Measurements from ENCODE around the gene KRABD2.

KRABD2 gene

GRCh38 chr17:8376271-8377067 is at the start of gene KRABD2:
TSS of gene KRABD2 (minus strand) at chr17:8376704.
- Histone ChIP-seq H3K9ac (ENCODE audit: low read length) (peak within 1 kb of the TSS; percentile 93), H3K36me3 (ENCODE audit: control insufficient read depth, insufficient read depth, low read length, severe bottlenecking) (peaks cover 48% of the 10 kb centered on the region)
- peak; percentile 95 for DNase-seq (ENCODE audit: low read depth)

GRCh38 chr17:8421571-8421970 is 45.1 kb upstream of the KRABD2 start:
- Histone ChIP-seq H3K36me3 (ENCODE audit: control insufficient read depth, insufficient read depth, low read length, severe bottlenecking) (no peaks in the 10 kb centered on the region), H3K9me3 (ENCODE audit: control insufficient read depth, low read length) (peaks cover 4% of the 10 kb centered on the region), H3K9ac (ENCODE audit: low read length) (no peak overlapping the region), H3K4me3 (ENCODE audit: low read length) (no peak overlapping the region), H3K27me3 (replicated peaks; ENCODE audit: control insufficient read depth, insufficient read depth, low read length) (no peaks in the 10 kb centered on the region), H3K4me1 (ENCODE audit: control insufficient read depth, insufficient read depth, low read length) (peaks cover 17% of the 10 kb centered on the region)
- DNase-seq (ENCODE audit: low read depth), result no peak

More at GRCh38 chr17:8376271-8377067, at the start of gene KRABD2:
- no peaks in the 10 kb centered on the region for H3K27me3 ChIP-seq (replicated peaks; ENCODE audit: control insufficient read depth, insufficient read depth, low read length)
- no peaks in the 10 kb centered on the region for H3K9me3 ChIP-seq (ENCODE audit: control insufficient read depth, low read length)
- H3K4me1 ChIP-seq (ENCODE audit: control insufficient read depth, insufficient read depth, low read length), result peaks cover 34% of the 10 kb centered on the region
- peak within 1 kb of the TSS; percentile 91 for H3K4me3 ChIP-seq (ENCODE audit: low read length)

GRCh38 chr17:8420041-8420934 is 43.8 kb upstream of the KRABD2 start:
- H3K27me3 ChIP-seq (replicated peaks; ENCODE audit: control insufficient read depth, insufficient read depth, low read length), result no peaks in the 10 kb centered on the region
- no peak for DNase-seq (ENCODE audit: low read depth)
- no peaks in the 10 kb centered on the region for H3K36me3 ChIP-seq (ENCODE audit: control insufficient read depth, insufficient read depth, low read length, severe bottlenecking)
- peaks cover 7% of the 10 kb centered on the region for H3K9me3 ChIP-seq (ENCODE audit: control insufficient read depth, low read length)
- H3K4me3 ChIP-seq (ENCODE audit: low read length), result no peak overlapping the region
- H3K4me1 ChIP-seq (ENCODE audit: control insufficient read depth, insufficient read depth, low read length), result peaks cover 17% of the 10 kb centered on the region
- no peak overlapping the region for H3K9ac ChIP-seq (ENCODE audit: low read length)

- H3K4me1 ChIP-seq (ENCODE audit: control insufficient read depth, insufficient read depth, low read length), result peaks cover 17% of the 10 kb centered on the region
- DNase-seq (ENCODE audit: low read depth), result no peak
- peaks cover 7% of the 10 kb centered on the region for H3K9me3 ChIP-seq (ENCODE audit: control insufficient read depth, low read length)
- H3K9ac ChIP-seq (ENCODE audit: low read length), result no peak overlapping the region
- H3K27me3 ChIP-seq (replicated peaks; ENCODE audit: control insufficient read depth, insufficient read depth, low read length), result no peaks in the 10 kb centered on the region
- H3K4me3 ChIP-seq (ENCODE audit: low read length), result no peak overlapping the region
- no peaks in the 10 kb centered on the region for H3K36me3 ChIP-seq (ENCODE audit: control insufficient read depth, insufficient read depth, low read length, severe bottlenecking)
These were observed 42.8 kb upstream of the KRABD2 start for GRCh38 chr17:8419305-8419704.

- Histone ChIP-seq H3K9me3 (ENCODE audit: control insufficient read depth, low read length) (peaks cover 7% of the 10 kb centered on the region), H3K9ac (ENCODE audit: low read length) (no peak overlapping the region), H3K36me3 (ENCODE audit: control insufficient read depth, insufficient read depth, low read length, severe bottlenecking) (no peaks in the 10 kb centered on the region), H3K4me1 (ENCODE audit: control insufficient read depth, insufficient read depth, low read length) (peaks cover 17% of the 10 kb centered on the region), H3K27me3 (replicated peaks; ENCODE audit: control insufficient read depth, insufficient read depth, low read length) (no peaks in the 10 kb centered on the region), H3K4me3 (ENCODE audit: low read length) (no peak overlapping the region)
- DNase-seq (ENCODE audit: low read depth), result no peak
These were observed 42.0 kb upstream of the KRABD2 start for GRCh38 chr17:8418471-8418870.

GRCh38 chr17:8417806-8418205 is 41.3 kb upstream of the KRABD2 start:
- H3K9me3 ChIP-seq (ENCODE audit: control insufficient read depth, low read length), result peaks cover 7% of the 10 kb centered on the region
- no peak for DNase-seq (ENCODE audit: low read depth)
- no peaks in the 10 kb centered on the region for H3K27me3 ChIP-seq (replicated peaks; ENCODE audit: control insufficient read depth, insufficient read depth, low read length)
- no peak overlapping the region for H3K4me3 ChIP-seq (ENCODE audit: low read length)
- H3K4me1 ChIP-seq (ENCODE audit: control insufficient read depth, insufficient read depth, low read length), result peaks cover 17% of the 10 kb centered on the region
- H3K36me3 ChIP-seq (ENCODE audit: control insufficient read depth, insufficient read depth, low read length, severe bottlenecking), result no peaks in the 10 kb centered on the region
- no peak overlapping the region for H3K9ac ChIP-seq (ENCODE audit: low read length)

GRCh38 chr17:8413938-8414337 is 37.4 kb upstream of the KRABD2 start:
- peaks cover 3% of the 10 kb centered on the region for H3K4me1 ChIP-seq (ENCODE audit: control insufficient read depth, insufficient read depth, low read length)
- H3K9me3 ChIP-seq (ENCODE audit: control insufficient read depth, low read length), result peaks cover 7% of the 10 kb centered on the region
- no peak for DNase-seq (ENCODE audit: low read depth)

GRCh38 chr17:8413328-8413727 is 36.8 kb upstream of the KRABD2 start:
- H3K4me1 ChIP-seq (ENCODE audit: control insufficient read depth, insufficient read depth, low read length), result peaks cover 3% of the 10 kb centered on the region
- no peak overlapping the region for H3K9ac ChIP-seq (ENCODE audit: low read length)
- no peak overlapping the region for H3K4me3 ChIP-seq (ENCODE audit: low read length)
- peaks cover 7% of the 10 kb centered on the region for H3K9me3 ChIP-seq (ENCODE audit: control insufficient read depth, low read length)
- no peaks in the 10 kb centered on the region for H3K27me3 ChIP-seq (replicated peaks; ENCODE audit: control insufficient read depth, insufficient read depth, low read length)
- no peak for DNase-seq (ENCODE audit: low read depth)
- no peaks in the 10 kb centered on the region for H3K36me3 ChIP-seq (ENCODE audit: control insufficient read depth, insufficient read depth, low read length, severe bottlenecking)

More at GRCh38 chr17:8413938-8414337, 37.4 kb upstream of the KRABD2 start:
- Histone ChIP-seq H3K27me3 (replicated peaks; ENCODE audit: control insufficient read depth, insufficient read depth, low read length) (no peaks in the 10 kb centered on the region), H3K4me3 (ENCODE audit: low read length) (no peak overlapping the region), H3K36me3 (ENCODE audit: control insufficient read depth, insufficient read depth, low read length, severe bottlenecking) (no peaks in the 10 kb centered on the region), H3K9ac (ENCODE audit: low read length) (no peak overlapping the region)

GRCh38 chr17:8412089-8412488 is 35.6 kb upstream of the KRABD2 start:
- no peak overlapping the region for H3K4me3 ChIP-seq (ENCODE audit: low read length)
- DNase-seq (ENCODE audit: low read depth), result no peak
- no peaks in the 10 kb centered on the region for H3K36me3 ChIP-seq (ENCODE audit: control insufficient read depth, insufficient read depth, low read length, severe bottlenecking)
- H3K27me3 ChIP-seq (replicated peaks; ENCODE audit: control insufficient read depth, insufficient read depth, low read length), result no peaks in the 10 kb centered on the region
- H3K4me1 ChIP-seq (ENCODE audit: control insufficient read depth, insufficient read depth, low read length), result peaks cover 3% of the 10 kb centered on the region
- peaks cover 7% of the 10 kb centered on the region for H3K9me3 ChIP-seq (ENCODE audit: control insufficient read depth, low read length)
- no peak overlapping the region for H3K9ac ChIP-seq (ENCODE audit: low read length)

- no peak for DNase-seq (ENCODE audit: low read depth)
- Histone ChIP-seq H3K4me1 (ENCODE audit: control insufficient read depth, insufficient read depth, low read length) (peaks cover 3% of the 10 kb centered on the region), H3K9ac (ENCODE audit: low read length) (no peak overlapping the region), H3K36me3 (ENCODE audit: control insufficient read depth, insufficient read depth, low read length, severe bottlenecking) (no peaks in the 10 kb centered on the region), H3K9me3 (ENCODE audit: control insufficient read depth, low read length) (no peaks in the 10 kb centered on the region), H3K27me3 (replicated peaks; ENCODE audit: control insufficient read depth, insufficient read depth, low read length) (no peaks in the 10 kb centered on the region), H3K4me3 (ENCODE audit: low read length) (no peak overlapping the region)
These were observed 34.4 kb upstream of the KRABD2 start for GRCh38 chr17:8410883-8411238.
